Nephron (organoid): Measurements from ENCODE around the gene CDC20B.

ENCODE experiments used
- H3K27ac Mint-ChIP-seq, 3 experiments: 2 replicates each; pipeline ENCODE4 v1.8.0; 2020; ENCODE audit warnings: mixed read lengths in 3 of 3, mild to moderate bottlenecking in 2 of 3, moderate library complexity in 1 of 3
- H3K27me3 Mint-ChIP-seq: 2 replicates; pipeline ENCODE4 v1.8.0; 2021; ENCODE audit warnings: low read depth, mild to moderate bottlenecking, moderate library complexity, mixed read lengths
- H3K36me3 Mint-ChIP-seq: 2 replicates; pipeline ENCODE4 v1.8.0; 2020; ENCODE audit warnings: low read depth, mixed read lengths
- H3K4me1 Mint-ChIP-seq: 2 replicates; pipeline ENCODE4 v1.8.0; 2020; ENCODE audit warnings: mixed read lengths
- H3K4me3 Mint-ChIP-seq, 3 experiments: 2 replicates each; pipeline ENCODE4 v1.8.0; 2020; ENCODE audit warnings: mild to moderate bottlenecking in 3 of 3, mixed read lengths in 3 of 3, moderate library complexity in 2 of 3
- H3K9me3 Mint-ChIP-seq: 2 replicates; pipeline ENCODE4 v1.8.0; 2020; ENCODE audit warnings: mixed read lengths
- TF ChIP-seq, protein P1 (sequence below), 3 experiments: fragments of 200-600 bp; sonication (generic); IDR thresholded peaks; one replicate each; pipeline ENCODE4 v1.5.0; 2021; ENCODE audit warnings: antibody characterized with exemption in 3 of 3; ENCODE audit not compliant: unreplicated experiment in 3 of 3

CDC20B gene

DNA sequence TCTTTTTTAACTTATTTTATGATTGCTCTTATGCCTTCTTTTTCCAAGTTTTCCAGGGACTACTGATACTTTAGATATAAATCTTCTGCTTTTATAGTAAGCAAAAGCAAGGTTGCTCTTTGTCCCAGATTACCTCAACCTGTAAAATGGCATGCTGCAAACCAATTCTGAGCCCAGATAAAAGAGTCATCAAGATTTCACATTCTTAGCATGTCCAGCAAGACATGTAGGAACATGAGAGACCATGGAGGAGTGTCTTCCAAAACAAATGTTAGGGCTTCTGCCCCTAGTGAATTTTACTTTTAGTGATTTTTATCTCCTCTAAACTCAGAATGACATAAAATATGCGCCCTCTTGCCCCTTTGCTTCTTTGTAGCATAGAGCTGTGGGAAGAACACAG, 7.0 kb upstream of the CDC20B start:
- no peak overlapping the region for H3K4me3 Mint-ChIP-seq
- peaks cover 80% of the 10 kb centered on the region for H3K27me3 Mint-ChIP-seq
- no peak overlapping the region for H3K27ac Mint-ChIP-seq
- no peaks in the 10 kb centered on the region for H3K36me3 Mint-ChIP-seq
- H3K4me1 Mint-ChIP-seq: peaks cover 18% of the 10 kb centered on the region
- TF ChIP-seq, protein P1, sequence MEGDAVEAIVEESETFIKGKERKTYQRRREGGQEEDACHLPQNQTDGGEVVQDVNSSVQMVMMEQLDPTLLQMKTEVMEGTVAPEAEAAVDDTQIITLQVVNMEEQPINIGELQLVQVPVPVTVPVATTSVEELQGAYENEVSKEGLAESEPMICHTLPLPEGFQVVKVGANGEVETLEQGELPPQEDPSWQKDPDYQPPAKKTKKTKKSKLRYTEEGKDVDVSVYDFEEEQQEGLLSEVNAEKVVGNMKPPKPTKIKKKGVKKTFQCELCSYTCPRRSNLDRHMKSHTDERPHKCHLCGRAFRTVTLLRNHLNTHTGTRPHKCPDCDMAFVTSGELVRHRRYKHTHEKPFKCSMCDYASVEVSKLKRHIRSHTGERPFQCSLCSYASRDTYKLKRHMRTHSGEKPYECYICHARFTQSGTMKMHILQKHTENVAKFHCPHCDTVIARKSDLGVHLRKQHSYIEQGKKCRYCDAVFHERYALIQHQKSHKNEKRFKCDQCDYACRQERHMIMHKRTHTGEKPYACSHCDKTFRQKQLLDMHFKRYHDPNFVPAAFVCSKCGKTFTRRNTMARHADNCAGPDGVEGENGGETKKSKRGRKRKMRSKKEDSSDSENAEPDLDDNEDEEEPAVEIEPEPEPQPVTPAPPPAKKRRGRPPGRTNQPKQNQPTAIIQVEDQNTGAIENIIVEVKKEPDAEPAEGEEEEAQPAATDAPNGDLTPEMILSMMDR (IDR thresholded peaks at IDR 0.05; ENCODE audit: unreplicated experiment in 3 of 3): no peak
- H3K9me3 Mint-ChIP-seq: no peaks in the 10 kb centered on the region

DNA sequence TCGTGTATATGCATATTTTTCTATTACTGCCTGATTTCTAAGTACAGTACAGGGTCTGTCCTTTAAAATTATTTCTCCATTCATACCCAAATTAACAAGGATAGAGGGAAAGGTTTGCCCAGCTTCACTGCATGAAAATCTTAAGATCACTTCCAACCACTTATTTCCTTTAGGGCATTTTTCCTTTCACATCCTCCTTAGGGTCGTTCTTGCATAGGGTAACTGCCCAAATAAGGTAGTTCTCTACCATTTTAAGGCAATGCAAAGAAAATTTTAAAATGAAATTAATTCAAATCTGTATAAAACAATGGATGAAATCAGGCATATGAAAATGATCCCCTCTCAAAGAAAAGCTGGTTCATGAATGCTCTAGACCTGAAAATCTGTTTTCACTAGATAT, 4.1 kb upstream of the CDC20B start:
- TF ChIP-seq, protein P1 (IDR thresholded peaks at IDR 0.05; ENCODE audit: unreplicated experiment in 3 of 3): no peak
- H3K27me3 Mint-ChIP-seq: peaks cover 97% of the 10 kb centered on the region
- peak overlapping the region; percentile 38 to 57 (median 53) for H3K4me3 Mint-ChIP-seq
- H3K27ac Mint-ChIP-seq: no peak overlapping the region
- peaks cover 35% of the 10 kb centered on the region for H3K4me1 Mint-ChIP-seq
- H3K36me3 Mint-ChIP-seq: no peaks in the 10 kb centered on the region
- H3K9me3 Mint-ChIP-seq: no peaks in the 10 kb centered on the region

- Mint-ChIP-seq H3K27ac (no peak overlapping the region), H3K4me3 (peak overlapping the region; percentile 48 to 57 (median 53)), H3K27me3 (peaks cover 94% of the 10 kb centered on the region), H3K36me3 (no peaks in the 10 kb centered on the region), H3K9me3 (no peaks in the 10 kb centered on the region), H3K4me1 (peaks cover 36% of the 10 kb centered on the region)
- TF ChIP-seq, protein P1 (IDR thresholded peaks at IDR 0.05; ENCODE audit: unreplicated experiment in 3 of 3): peak in 2 of 3 experiments; percentile 25 to 29
Measured at GRCh38 chr5:55176176-55176818, 3.3 kb upstream of the CDC20B start.

GRCh38 chr5:55175781-55176175, 2.8 kb upstream of the CDC20B start:
- H3K9me3 Mint-ChIP-seq: no peaks in the 10 kb centered on the region
- peaks cover 89% of the 10 kb centered on the region for H3K27me3 Mint-ChIP-seq
- H3K4me3 Mint-ChIP-seq: peak overlapping the region; percentile 53 to 69 (median 57)
- no peak overlapping the region for H3K27ac Mint-ChIP-seq
- TF ChIP-seq, protein P1 (IDR thresholded peaks at IDR 0.05; ENCODE audit: unreplicated experiment in 3 of 3): no peak
- no peaks in the 10 kb centered on the region for H3K36me3 Mint-ChIP-seq
- peaks cover 36% of the 10 kb centered on the region for H3K4me1 Mint-ChIP-seq

- no peak overlapping the region for H3K27ac Mint-ChIP-seq
- H3K9me3 Mint-ChIP-seq: no peaks in the 10 kb centered on the region
- TF ChIP-seq, protein P1 (IDR thresholded peaks at IDR 0.05; ENCODE audit: unreplicated experiment in 3 of 3): no peak
- H3K4me3 Mint-ChIP-seq: peak overlapping the region; percentile 81 to 83 (median 81)
- H3K27me3 Mint-ChIP-seq: peaks cover 69% of the 10 kb centered on the region
- H3K4me1 Mint-ChIP-seq: peaks cover 36% of the 10 kb centered on the region
- H3K36me3 Mint-ChIP-seq: no peaks in the 10 kb centered on the region
Measured at GRCh38 chr5:55173687-55174230, 782 bp upstream of the CDC20B start.
